ENCODE measurements around the gene MEAK7. TPM values are rescaled to one million over a fixed set of nuclear protein-coding genes. Genes with fewer than 3 reads are reported as not detected.
A peak's percentile ranks its signal among the peaks of the same experiment; 100 is the strongest.

The MEAK7 gene
- total RNA-seq, 2 donors from 2014 or later, result 17.0 to 23.4 TPM

DNA sequence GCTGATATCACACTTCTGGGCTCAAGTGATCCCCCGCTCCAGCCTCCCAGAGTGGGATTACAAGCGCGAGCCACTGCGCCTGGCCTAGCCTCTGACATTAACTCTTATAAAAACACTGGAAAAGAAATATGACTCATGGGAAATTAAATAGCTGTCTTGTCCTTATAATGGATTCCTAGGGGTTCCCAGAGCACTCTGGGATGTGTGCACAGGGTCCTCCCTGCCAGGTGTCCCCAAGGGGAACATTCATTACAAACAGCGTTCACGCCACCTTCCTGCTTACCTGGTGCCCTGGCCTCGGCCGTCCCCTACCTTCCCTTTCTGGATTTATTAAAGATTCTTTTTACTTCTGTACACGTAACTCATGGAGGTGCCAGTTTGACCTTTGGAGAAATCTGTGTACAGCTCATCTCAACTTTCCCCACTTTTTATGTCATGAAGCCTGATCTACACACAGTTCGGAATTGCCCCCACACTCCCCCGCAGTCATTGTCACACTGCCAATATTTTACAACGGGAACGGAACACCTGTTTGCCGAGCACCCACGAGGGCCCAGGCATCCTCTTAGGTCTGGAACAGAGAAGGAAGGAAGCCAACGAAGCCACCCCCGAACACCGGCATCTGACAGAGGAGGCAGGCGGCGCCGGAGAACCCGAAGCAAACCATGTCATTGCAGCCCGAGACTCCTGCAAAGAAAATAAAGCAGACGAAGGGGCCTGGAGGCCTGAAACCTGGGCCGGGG is 39.7 kb upstream of the MEAK7 start:
- Histone ChIP-seq H3K9me3 (no peaks in the 10 kb centered on the region), H3K36me3 (no peaks in the 10 kb centered on the region), H3K9ac (ENCODE audit: low read depth in 2 of 2, low read length in 2 of 2) (no peak overlapping the region), H3K4me3 (no peak overlapping the region), H3K27ac (no peak overlapping the region), H3K4me1 (peaks cover 4% of the 10 kb centered on the region), H3K27me3 (no peaks in the 10 kb centered on the region)
- peak; percentile 45 for DNase-seq
- TF ChIP-seq, protein P1, sequence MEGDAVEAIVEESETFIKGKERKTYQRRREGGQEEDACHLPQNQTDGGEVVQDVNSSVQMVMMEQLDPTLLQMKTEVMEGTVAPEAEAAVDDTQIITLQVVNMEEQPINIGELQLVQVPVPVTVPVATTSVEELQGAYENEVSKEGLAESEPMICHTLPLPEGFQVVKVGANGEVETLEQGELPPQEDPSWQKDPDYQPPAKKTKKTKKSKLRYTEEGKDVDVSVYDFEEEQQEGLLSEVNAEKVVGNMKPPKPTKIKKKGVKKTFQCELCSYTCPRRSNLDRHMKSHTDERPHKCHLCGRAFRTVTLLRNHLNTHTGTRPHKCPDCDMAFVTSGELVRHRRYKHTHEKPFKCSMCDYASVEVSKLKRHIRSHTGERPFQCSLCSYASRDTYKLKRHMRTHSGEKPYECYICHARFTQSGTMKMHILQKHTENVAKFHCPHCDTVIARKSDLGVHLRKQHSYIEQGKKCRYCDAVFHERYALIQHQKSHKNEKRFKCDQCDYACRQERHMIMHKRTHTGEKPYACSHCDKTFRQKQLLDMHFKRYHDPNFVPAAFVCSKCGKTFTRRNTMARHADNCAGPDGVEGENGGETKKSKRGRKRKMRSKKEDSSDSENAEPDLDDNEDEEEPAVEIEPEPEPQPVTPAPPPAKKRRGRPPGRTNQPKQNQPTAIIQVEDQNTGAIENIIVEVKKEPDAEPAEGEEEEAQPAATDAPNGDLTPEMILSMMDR (IDR thresholded peaks at IDR 0.05), result no peak
- intact Hi-C loops (cut with DNase I), result no loop called here

DNA sequence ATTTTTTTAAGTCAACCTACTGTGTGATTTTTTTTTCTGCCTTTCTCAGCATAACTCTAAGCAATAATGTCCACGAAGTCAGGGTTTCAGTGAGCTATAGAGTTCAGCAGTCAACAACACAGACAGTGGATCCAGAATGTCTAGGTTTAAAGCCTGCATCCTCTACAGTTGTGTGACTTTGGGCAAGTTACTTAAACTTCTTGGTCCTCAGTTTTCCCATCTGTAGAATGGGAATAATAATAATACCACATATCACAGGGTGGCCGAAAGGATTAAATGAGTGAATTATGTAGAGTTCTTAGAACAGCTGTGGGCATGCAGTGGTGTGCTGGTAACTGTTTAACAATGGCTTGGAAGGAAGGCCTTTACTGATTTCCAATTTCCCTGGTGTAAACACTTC is 38.8 kb upstream of the MEAK7 start:
- intact Hi-C loops (cut with DNase I), result no loop called here
- TF ChIP-seq, protein P1 (IDR thresholded peaks at IDR 0.05), result no peak

DNA sequence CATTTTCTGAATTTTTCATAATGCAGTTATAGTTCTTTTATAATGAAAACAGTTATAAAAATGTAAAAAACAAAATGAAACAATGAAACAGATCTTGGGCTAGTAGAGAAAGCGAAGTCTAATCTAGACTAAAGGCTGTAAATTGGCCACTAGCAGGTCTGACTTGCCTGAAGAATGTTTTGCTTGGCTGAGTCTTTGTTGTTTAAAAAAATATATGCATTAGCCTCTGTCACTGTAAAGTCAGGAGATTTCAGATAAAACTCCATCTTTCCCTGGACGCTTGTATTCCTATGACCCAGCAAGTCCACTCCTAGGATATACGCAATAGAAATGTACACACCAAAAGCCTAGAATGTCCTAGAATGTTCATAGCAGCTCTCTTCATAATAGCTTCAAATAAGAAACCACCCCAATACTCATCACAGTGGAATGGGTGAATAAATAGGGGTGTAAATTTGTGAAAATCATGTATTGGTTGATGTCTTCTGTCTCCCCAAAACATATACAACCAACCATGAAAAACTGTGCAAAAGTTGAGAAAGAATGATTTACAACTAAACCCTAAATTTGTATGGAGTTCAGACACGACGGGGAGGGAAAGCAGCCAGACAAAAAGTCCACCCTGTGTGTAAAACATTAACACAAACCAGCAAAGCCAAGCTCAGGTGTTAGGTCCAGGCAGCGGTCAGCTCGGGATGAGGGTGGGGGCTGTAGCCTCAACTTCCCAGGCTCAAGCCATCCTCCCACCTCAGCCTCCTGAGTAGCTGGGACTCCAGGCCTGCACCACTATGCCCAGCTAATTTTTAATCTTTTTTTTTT is 37.7 kb upstream of the MEAK7 start:
- Histone ChIP-seq H3K27ac (no peak overlapping the region), H3K9ac (ENCODE audit: low read depth in 2 of 2, low read length in 2 of 2) (no peak overlapping the region), H3K4me3 (no peak overlapping the region), H3K36me3 (no peaks in the 10 kb centered on the region), H3K4me1 (peaks cover 4% of the 10 kb centered on the region), H3K9me3 (no peaks in the 10 kb centered on the region), H3K27me3 (no peaks in the 10 kb centered on the region)
- no peak for DNase-seq
- TF ChIP-seq, protein P1 (IDR thresholded peaks at IDR 0.05), result no peak
- intact Hi-C loops (cut with DNase I), result no loop called here

More for the DNA sequence above, 38.8 kb upstream of the MEAK7 start:
- no peaks in the 10 kb centered on the region for H3K9me3 ChIP-seq
- H3K4me3 ChIP-seq, result no peak overlapping the region
- peaks cover 4% of the 10 kb centered on the region for H3K4me1 ChIP-seq
- H3K27ac ChIP-seq, result no peak overlapping the region
- H3K36me3 ChIP-seq, result no peaks in the 10 kb centered on the region
- H3K9ac ChIP-seq (ENCODE audit: low read depth in 2 of 2, low read length in 2 of 2), result no peak overlapping the region
- no peaks in the 10 kb centered on the region for H3K27me3 ChIP-seq
- DNase-seq, result no peak

DNA sequence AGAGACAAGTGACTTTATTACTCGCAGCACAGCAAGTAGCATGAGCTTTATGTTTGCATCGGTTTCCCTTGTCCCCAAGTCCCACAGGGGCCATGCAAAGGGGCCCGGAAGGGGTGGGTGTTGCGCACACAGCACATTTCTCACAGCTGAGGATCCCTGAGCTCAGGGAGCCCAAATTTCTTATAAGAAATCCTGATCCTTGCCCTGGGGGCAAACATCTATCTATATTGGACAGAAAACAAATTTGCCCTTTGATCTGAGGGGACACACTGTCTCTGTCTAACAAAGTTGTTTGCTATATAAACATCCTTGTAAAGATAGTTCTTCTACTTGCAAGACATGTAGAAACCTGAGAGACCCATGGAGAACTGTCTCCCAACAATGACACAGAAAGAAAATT is 35.7 kb upstream of the MEAK7 start:
- intact Hi-C loops (cut with DNase I), result no loop called here

DNA sequence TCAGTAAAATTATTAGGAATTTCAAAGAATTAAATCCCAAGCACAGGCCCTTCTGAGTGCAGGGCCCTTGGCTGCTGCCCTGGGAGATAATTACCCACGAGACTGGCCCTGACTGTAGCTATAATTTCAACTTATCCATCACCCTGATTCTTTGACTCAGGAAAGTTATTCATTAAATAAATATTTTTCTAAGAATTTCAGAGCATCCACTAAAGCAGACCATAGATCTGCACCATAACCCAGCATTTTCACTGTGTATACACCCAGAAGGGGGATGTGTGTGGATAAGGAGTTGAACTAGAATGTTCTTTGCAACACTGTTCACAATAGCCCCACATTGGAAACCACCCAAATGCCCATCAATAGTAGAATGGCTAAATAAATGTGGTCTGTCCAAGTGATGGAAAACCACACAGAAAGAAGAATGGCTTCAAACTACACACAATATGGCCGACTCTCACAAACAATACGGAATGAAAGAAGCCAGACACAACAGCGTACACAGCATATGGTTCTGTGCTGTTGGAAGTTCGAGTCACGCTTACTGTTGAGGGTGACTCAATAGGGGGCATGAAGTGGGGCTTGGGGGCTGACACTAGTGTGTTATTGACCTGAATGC is 33.9 kb upstream of the MEAK7 start:
- TF ChIP-seq, protein P1 (IDR thresholded peaks at IDR 0.05), result no peak
- Histone ChIP-seq H3K27me3 (no peaks in the 10 kb centered on the region), H3K36me3 (no peaks in the 10 kb centered on the region), H3K4me3 (no peak overlapping the region), H3K4me1 (no peaks in the 10 kb centered on the region), H3K27ac (no peak overlapping the region), H3K9me3 (no peaks in the 10 kb centered on the region), H3K9ac (ENCODE audit: low read depth in 2 of 2, low read length in 2 of 2) (no peak overlapping the region)
- no peak for DNase-seq
- intact Hi-C loops (cut with DNase I), result no loop called here

More for the DNA sequence above, 35.7 kb upstream of the MEAK7 start:
- Histone ChIP-seq H3K9me3 (no peaks in the 10 kb centered on the region), H3K27ac (no peak overlapping the region), H3K4me1 (peaks cover 4% of the 10 kb centered on the region), H3K9ac (ENCODE audit: low read depth in 2 of 2, low read length in 2 of 2) (no peak overlapping the region), H3K4me3 (no peak overlapping the region), H3K27me3 (no peaks in the 10 kb centered on the region), H3K36me3 (no peaks in the 10 kb centered on the region)
- TF ChIP-seq, protein P1 (IDR thresholded peaks at IDR 0.05), result no peak
- DNase-seq, result no peak

Data from colonic mucosa (tissue), 4 donors.